GM21423 (cell line): Measurements from ENCODE around the gene CTDP1.

Experiments
- ATAC-seq: cut with Tn5 transposase; IDR thresholded peaks from one replicate; pipeline ENCODE4 v1.9.1; 2021; ENCODE audit warnings: mild to moderate bottlenecking, moderate library complexity; ENCODE audit not compliant: unreplicated experiment

CTDP1 gene

GRCh38 chr18:79695856-79696850 lies 16.6 kb downstream of the CTDP1 start:
- ATAC-seq, result no peak

- ATAC-seq, result no peak
Measured at GRCh38 chr18:79697178-79697577, 17.6 kb downstream of the CTDP1 start.

- ATAC-seq, result no peak
Measured at GRCh38 chr18:79697976-79698375, 18.4 kb downstream of the CTDP1 start.

DNA sequence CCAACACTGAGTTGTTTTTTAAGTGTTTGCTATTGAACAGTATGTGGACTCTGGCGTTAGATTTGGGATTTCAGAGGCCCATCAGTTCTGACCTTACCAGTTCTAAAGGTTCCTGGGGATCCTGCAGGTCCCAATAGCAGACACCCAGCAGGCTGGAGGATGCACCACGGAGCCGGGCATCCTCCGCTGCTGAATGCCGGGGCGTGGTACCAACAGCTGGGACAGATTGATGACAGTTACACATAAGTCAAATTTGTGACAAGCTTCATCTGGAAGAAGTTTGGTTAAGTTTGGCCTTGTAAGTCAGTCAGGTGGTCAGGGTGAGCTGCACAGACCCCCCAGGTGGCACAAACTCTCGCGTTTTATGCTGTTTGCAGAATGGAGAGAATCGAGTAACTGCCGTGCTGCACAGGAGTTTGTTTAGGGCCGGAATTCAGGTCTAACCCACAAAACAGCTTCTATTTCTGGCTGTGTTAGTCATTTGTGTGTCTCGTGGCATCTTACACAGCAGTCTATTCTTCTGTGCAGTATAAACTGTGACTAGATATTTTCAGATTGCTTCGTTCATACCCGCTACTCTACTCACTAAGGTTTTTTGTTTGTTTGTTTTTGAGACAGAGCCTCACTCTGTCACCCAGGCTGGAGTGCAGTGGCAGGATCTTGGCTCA lies 19.2 kb downstream of the CTDP1 start:
- ATAC-seq, result no peak

DNA sequence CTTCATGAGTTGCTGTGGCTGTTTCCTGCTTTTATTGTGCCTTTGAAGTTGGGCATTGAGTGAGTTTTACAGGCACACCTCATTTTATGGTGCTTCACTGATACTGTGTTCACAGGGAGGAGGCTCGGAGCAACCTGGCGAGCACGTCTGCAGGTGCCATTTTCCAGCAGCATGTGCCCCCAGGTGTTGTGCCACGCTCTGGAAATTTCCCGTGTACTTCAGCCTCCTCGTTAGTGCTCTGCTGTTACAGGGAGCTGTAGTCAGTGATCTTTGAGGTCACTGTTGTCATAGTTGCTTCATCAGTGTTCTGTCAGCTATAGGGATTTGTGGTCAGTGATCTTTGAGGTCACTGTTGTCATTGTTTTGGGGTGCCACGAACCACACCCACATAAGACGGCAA lies 20.1 kb downstream of the CTDP1 start:
- no peak for ATAC-seq

GRCh38 chr18:79702906-79703305 lies 23.3 kb downstream of the CTDP1 start:
- ATAC-seq, result no peak

- ATAC-seq, result no peak
Measured at GRCh38 chr18:79704631-79705030, 25.0 kb downstream of the CTDP1 start.

DNA sequence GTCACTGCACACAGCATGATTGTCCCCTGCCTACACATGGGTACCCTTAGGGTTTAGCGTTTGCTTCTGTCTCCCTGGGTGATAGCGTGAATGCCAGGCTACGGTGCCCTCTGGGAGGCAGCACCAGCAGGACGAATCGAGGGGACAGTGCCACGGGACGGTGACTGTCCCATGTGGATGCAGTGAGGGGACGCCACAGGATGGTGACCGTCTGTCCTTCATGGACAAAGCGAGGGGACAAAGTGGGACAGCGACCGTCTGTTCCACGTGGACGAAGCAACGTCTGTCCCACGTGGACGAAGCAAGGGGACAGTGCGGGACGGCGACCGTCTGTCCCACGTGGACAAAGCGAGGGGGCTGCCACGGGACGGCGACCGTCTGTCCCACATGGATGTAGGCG lies 25.7 kb downstream of the CTDP1 start:
- no peak for ATAC-seq

DNA sequence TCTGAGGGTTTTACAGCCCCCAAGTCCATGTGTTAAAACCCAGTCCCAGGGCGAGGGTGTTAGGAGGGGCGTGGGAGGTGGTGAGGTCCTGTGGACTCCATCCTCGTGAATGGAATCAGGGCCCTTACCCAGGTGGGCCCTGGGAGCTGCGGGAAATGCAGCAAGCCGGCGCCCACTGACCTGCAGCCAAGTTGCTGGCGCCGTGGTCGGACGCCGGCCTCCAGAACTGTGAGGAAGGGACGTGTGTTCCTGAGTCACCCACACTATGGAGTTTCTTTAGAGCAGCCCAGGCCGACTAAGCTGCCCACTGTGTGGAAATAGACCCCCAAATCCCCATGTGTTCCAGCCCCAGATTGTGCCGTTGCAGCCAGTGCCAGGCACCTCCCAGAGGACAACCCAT lies 26.4 kb downstream of the CTDP1 start:
- ATAC-seq, result no peak

DNA sequence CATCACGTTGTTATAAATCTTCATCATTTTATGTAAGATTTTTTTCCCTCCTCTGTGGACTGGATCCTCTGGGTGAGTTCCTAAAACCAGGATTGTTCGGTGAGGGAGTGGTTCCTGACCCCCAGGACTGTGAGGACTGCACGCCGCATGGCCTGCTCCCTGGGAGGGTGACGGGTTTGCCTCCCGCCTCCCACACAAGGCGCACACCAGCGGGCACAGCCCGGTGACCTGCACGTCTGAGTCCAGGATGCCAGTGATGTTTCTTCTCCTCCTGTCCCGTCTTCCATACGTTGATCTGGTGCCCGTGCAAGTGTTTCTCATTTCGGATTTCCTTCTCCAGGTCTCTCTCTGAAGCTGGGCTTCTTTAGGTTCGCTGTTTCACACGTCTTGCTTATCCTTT lies 27.1 kb downstream of the CTDP1 start:
- ATAC-seq, result no peak

GRCh38 chr18:79707239-79707638 lies 27.6 kb downstream of the CTDP1 start:
- no peak for ATAC-seq

DNA sequence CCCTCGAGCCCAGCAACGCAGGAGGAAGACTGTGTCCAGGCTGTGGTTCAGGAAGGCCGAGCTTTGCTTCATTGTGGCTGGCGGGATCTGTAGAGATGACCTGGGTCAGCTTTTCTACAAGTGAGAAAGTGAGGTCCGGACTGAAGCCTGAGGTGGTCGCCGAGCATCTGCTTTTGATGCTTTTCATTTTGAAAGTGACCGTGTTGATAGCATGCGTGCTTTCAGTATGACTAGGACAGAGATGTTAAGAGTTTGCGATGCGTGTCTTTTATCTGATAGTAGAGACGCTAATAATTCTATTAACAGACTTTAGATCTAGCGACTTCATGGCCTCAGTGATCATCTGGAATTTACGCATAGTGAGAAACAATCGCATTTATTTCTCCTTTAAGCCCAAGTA lies 28.1 kb downstream of the CTDP1 start:
- ATAC-seq, result no peak

GRCh38 chr18:79708412-79708811 lies 28.8 kb downstream of the CTDP1 start:
- ATAC-seq, result no peak

GRCh38 chr18:79712206-79712857 lies 32.7 kb downstream of the CTDP1 start:
- ATAC-seq, result no peak

DNA sequence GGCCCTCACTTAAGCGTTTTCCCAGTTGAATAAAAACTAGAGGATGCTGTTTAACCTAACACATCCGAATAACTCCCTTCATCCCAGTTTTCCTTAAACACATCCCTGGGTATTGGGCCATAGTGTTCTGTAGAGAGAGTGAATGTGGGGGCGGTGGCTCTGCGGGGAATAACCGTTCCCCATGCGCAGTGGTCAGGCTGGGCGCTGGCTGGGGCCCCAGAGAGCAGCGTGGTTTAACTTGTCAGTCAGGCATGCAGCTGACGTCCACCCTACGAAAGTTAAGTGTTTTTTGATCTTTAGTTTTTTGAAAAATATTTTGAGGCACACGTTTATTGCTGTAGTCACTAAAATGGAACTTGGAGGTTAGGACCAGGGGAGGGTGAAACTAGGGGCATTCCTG lies 33.7 kb downstream of the CTDP1 start:
- ATAC-seq, result no peak

DNA sequence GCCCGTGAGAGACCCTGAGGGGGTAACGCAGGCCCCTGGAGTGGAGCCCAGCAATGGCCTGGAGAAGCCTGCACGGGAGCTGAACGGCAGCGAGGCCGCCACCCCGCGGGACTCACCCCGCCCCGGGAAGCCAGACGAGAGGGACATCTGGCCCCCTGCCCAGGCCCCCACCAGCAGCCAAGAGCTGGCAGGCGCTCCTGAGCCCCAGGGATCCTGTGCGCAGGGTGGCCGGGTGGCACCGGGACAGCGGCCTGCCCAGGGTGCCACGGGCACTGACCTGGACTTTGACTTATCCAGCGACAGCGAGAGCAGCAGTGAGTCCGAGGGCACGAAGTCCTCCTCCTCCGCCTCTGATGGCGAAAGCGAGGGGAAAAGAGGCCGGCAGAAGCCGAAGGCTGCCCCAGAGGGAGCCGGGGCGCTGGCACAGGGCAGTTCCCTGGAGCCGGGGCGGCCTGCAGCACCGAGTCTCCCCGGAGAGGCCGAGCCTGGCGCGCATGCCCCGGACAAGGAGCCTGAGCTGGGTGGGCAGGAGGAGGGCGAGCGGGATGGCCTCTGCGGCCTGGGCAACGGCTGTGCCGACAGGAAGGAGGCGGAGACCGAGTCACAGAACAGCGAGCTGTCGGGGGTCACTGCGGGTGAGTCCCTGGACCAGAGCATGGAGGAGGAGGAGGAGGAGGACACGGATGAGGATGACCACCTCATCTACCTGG lies 35.1 kb downstream of the CTDP1 start:
- no peak for ATAC-seq

GRCh38 chr18:79715280-79715679 lies 35.7 kb downstream of the CTDP1 start:
- ATAC-seq, result no peak

- ATAC-seq, result no peak
Measured at GRCh38 chr18:79717059-79717458, 37.5 kb downstream of the CTDP1 start.

DNA sequence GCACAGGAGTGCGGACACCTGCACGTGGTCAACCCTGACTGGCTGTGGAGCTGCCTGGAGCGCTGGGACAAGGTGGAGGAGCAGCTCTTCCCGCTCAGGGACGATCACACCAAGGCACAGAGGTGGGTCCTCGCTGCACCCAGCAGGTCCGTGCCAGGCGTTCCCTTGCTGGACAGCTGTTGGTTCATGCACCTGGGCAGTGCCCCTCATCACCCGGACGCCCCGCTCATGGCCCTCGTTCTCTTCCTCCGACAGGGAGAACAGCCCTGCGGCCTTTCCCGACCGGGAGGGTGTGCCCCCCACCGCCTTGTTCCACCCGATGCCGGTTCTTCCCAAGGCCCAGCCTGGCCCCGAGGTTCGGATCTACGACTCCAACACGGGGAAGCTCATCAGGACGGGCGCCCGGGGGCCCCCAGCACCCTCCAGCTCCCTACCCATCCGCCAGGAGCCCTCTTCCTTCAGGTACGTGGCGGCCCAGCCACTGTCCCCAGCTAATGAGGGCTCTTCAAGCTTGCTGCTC lies 38.0 kb downstream of the CTDP1 start:
- no peak for ATAC-seq

GRCh38 chr18:79718126-79718525 lies 38.5 kb downstream of the CTDP1 start:
- no peak for ATAC-seq
